Activated B cell treated with CpG ODN at 0.5 μM for 24 hours (primary cell): ENCODE data around the gene CHST8. TPM values are rescaled to one million over a fixed set of nuclear protein-coding genes. Genes with fewer than 3 reads are reported as not detected.

Experiments used
- ATAC-seq: fragments of 200-7000 bp; cut with Tn5 transposase; one replicate; pipeline ENCODE4 v1.10.0; 2021; ENCODE audit warnings: low read depth, mild to moderate bottlenecking, moderate library complexity
- CTCF ChIA-PET: fragments of 350-600 bp; sonication (Branson Sonifier 250); formaldehyde crosslinking; loops from one replicate; lab custom pipeline; 2021; ENCODE audit warnings: antibody characterized with exemption; lab: Charles Lee
- POLR2A ChIA-PET: fragments of 350-600 bp; sonication (Branson Sonifier 250); formaldehyde crosslinking; loops from one replicate; lab custom pipeline; 2021; ENCODE audit warnings: antibody characterized with exemption; lab: Charles Lee
- DNase-seq: peaks from one replicate; pipeline ENCODE4 v3.0.0; 2022
- H3K27ac Mint-ChIP-seq: one replicate; pipeline ENCODE4 v1.8.0; 2020; ENCODE audit warnings: mixed read lengths
- H3K27me3 Mint-ChIP-seq: one replicate; pipeline ENCODE4 v1.8.0; 2021; ENCODE audit warnings: mixed read lengths
- H3K36me3 Mint-ChIP-seq: one replicate; pipeline ENCODE4 v1.8.0; 2021; ENCODE audit warnings: low read depth, mixed read lengths
- H3K4me1 Mint-ChIP-seq: one replicate; pipeline ENCODE4 v1.8.0; 2021; ENCODE audit warnings: mixed read lengths
- H3K4me3 Mint-ChIP-seq: one replicate; pipeline ENCODE4 v1.8.0; 2020; ENCODE audit warnings: mild to moderate bottlenecking, mixed read lengths
- H3K9me3 Mint-ChIP-seq: one replicate; pipeline ENCODE4 v1.8.0; 2020; ENCODE audit warnings: mixed read lengths
- intact Hi-C: fragments of 100-400 bp; cut with micrococcal nuclease; formaldehyde crosslinking; loops from one replicate; pipeline ENCODE4 v1.15.1; 2024
- total RNA-seq: library from RNA; stranded (reverse); gene quantifications from 2 replicates; pipeline ENCODE4 v1.2.3, GENCODE V29; 2022
- TF ChIP-seq, protein P1 (sequence below): fragments of 200-600 bp; IDR thresholded peaks from one replicate; pipeline ENCODE4 v1.8.0; 2022; ENCODE audit warnings: antibody characterized with exemption, mild to moderate bottlenecking

Gene CHST8
- total RNA-seq, 1 donor from 2014 or later: not detected

DNA sequence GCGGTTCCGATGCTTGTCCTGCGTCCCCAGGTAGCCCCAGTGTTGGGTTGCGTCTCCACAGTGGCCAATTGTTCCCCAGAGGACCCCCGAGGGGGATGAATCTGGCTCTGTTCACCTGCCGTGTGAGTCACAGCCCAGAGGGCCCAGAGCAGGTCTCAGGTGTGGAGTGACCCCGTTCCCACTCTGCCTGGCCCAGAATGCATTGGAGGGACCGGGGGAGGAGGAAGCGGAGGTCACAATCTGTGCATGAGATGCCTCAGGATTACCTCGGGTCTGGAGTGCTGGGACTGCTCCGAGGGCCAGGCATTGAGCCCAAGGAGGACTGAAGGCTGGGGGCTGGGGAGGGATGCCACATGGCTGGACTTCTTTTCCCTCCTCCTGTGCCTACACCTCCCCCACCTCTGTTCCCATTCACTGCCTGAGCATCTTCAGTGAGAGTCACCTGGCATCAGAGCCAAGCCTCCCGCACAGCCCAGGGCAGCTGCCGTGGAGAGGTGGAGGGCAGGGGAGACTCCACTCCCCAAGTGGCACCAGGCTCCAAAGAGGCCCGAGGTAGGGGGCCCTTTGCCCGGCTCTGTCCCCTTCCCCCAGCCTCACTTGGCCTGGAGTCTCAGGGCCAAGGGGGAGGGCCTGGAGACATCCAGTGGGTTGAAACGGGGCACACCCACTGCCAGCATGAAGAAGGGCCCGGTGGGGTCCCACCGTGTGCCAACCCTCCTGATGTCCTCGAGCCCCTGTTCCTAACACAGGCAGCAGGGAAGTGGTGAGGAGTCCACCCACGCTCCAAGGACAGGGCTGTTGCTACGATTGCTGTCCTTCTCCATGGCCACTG is 81.1 kb downstream of the CHST8 start:
- TF ChIP-seq, protein P1, sequence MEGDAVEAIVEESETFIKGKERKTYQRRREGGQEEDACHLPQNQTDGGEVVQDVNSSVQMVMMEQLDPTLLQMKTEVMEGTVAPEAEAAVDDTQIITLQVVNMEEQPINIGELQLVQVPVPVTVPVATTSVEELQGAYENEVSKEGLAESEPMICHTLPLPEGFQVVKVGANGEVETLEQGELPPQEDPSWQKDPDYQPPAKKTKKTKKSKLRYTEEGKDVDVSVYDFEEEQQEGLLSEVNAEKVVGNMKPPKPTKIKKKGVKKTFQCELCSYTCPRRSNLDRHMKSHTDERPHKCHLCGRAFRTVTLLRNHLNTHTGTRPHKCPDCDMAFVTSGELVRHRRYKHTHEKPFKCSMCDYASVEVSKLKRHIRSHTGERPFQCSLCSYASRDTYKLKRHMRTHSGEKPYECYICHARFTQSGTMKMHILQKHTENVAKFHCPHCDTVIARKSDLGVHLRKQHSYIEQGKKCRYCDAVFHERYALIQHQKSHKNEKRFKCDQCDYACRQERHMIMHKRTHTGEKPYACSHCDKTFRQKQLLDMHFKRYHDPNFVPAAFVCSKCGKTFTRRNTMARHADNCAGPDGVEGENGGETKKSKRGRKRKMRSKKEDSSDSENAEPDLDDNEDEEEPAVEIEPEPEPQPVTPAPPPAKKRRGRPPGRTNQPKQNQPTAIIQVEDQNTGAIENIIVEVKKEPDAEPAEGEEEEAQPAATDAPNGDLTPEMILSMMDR: no peak
- H3K27ac Mint-ChIP-seq: no peak overlapping the region
- H3K27me3 Mint-ChIP-seq: no peaks in the 10 kb centered on the region
- ChIA-PET POLR2A (no interaction called here), CTCF (no interaction called here)
- no peak overlapping the region for H3K4me3 Mint-ChIP-seq
- H3K36me3 Mint-ChIP-seq: no peaks in the 10 kb centered on the region
- ATAC-seq: no peak
- intact Hi-C loops: no loop called here
- H3K9me3 Mint-ChIP-seq: no peaks in the 10 kb centered on the region
- H3K4me1 Mint-ChIP-seq: no peaks in the 10 kb centered on the region
- DNase-seq: no peak

DNA sequence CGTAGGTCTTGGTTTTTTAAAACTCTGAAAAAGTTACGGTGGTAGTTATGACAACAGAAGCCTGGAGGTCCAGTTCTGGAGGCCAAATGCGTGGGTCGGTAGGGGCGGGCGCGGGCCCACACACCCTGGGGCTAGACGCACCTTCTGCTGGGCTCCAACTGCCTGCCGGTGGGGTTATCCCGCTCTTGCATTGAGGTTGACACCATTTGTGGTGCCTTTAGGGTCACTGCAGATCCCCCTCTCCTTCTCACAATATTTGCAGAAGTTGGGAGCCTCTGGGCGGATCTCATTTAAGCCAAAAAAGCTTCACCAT is 81.6 kb downstream of the CHST8 start:
- H3K27ac Mint-ChIP-seq: no peak overlapping the region
- ChIA-PET CTCF (no interaction called here), POLR2A (no interaction called here)
- DNase-seq (no peak), ATAC-seq (no peak)
- H3K36me3 Mint-ChIP-seq: no peaks in the 10 kb centered on the region
- no peaks in the 10 kb centered on the region for H3K4me1 Mint-ChIP-seq
- H3K27me3 Mint-ChIP-seq: no peaks in the 10 kb centered on the region
- intact Hi-C loops: no loop called here
- TF ChIP-seq, protein P1: no peak
- no peak overlapping the region for H3K4me3 Mint-ChIP-seq
- H3K9me3 Mint-ChIP-seq: no peaks in the 10 kb centered on the region

DNA sequence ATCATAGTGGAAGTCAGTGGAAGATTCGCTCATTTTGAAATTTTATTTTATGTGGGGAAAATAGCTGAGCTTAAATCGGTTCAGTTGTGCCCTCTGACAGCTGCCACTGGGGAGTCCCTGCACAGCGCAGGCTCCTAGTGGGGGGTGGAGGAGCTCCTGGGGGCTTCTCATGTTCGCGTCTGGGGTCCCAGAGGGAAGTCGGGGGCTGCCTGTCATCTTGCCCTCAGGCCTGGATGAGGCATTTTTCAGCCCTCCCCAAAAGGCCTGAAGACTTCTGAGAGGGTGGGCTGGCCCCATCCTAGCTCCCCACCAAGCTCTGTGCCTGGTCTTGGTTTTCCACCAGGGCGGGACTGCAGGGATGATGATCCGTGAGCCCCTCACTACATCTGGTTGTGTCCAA is 82.1 kb downstream of the CHST8 start:
- no peak for DNase-seq
- no peaks in the 10 kb centered on the region for H3K4me1 Mint-ChIP-seq
- ChIA-PET POLR2A (no interaction called here), CTCF (no interaction called here)
- H3K27ac Mint-ChIP-seq: no peak overlapping the region
- ATAC-seq: no peak
- H3K36me3 Mint-ChIP-seq: no peaks in the 10 kb centered on the region
- no peaks in the 10 kb centered on the region for H3K27me3 Mint-ChIP-seq
- no peaks in the 10 kb centered on the region for H3K9me3 Mint-ChIP-seq
- no peak overlapping the region for H3K4me3 Mint-ChIP-seq
- intact Hi-C loops: no loop called here
- TF ChIP-seq, protein P1: no peak

DNA sequence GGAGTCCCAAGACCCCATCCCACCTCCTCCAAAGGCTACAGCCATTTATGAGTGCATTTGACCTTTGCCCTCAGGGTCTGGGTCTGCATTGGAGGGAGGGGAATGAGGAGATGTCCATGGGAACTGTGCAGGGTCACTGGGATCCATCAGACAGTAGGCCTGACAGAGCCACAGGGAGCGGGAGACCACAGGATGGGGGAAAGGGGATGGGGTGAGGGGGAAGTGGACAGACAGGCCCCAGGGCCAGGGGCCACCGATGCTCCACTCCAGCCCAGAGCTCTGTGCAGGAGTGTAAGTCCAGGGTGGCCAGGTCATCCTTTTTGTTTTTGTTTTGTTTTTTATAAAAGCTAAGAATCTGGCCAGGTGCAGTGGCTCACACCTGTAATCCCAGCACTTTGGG is 82.5 kb downstream of the CHST8 start:
- no peaks in the 10 kb centered on the region for H3K4me1 Mint-ChIP-seq
- no peaks in the 10 kb centered on the region for H3K27me3 Mint-ChIP-seq
- DNase-seq (no peak), ATAC-seq (no peak)
- CTCF ChIA-PET: no interaction called here
- no peak overlapping the region for H3K27ac Mint-ChIP-seq
- H3K36me3 Mint-ChIP-seq: no peaks in the 10 kb centered on the region
- H3K4me3 Mint-ChIP-seq: no peak overlapping the region
- intact Hi-C loops: no loop called here
- POLR2A ChIA-PET: no interaction called here
- H3K9me3 Mint-ChIP-seq: no peaks in the 10 kb centered on the region
- TF ChIP-seq, protein P1: no peak

DNA sequence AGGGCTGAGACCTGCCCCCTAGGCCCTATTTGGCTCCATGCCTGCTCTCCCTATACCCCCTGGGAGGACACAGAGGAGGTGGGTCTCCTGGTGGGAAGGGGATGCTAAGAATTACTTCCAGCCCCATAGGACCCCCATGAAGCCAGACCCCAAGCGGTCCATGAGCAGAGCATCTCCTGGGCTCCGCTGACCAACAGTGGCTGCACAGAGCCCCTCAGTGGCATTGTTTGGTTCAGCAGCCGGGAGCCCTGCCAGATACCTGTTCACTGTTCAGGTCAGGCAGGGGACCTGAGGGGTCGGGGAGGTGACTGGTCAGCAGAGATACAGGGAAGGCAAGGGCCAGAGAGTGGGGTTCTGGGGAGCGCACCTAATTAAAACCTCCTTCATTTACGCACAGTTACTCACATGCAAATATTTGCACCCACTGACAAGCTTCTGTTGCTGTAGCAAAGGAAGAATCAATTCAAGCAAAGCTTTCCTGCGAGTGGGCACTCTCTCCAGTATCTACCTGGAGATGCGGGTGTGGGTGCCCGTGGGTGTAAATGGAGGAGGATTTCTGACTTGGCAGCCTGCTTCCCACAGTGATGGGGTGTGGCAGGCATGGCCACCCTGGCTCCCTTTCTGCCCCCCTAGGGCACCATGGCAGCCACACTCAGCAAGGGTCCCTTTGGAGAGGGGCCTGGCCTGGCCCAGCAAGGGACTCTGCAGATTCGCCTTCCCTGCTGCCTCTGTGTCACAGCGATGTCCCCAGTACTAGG is 83.5 kb downstream of the CHST8 start:
- Mint-ChIP-seq H3K4me3 (no peak overlapping the region), H3K9me3 (peaks cover 5% of the 10 kb centered on the region), H3K27ac (no peak overlapping the region), H3K36me3 (no peaks in the 10 kb centered on the region), H3K4me1 (no peaks in the 10 kb centered on the region), H3K27me3 (peaks cover 2% of the 10 kb centered on the region)
- TF ChIP-seq, protein P1: no peak
- POLR2A ChIA-PET: no interaction called here
- intact Hi-C loops: no loop called here
- CTCF ChIA-PET: no interaction called here
- DNase-seq (no peak), ATAC-seq (no peak)
